GM23248 (cell line): ENCODE data around the gene ADISSP. TPM values are rescaled to one million over a fixed set of nuclear protein-coding genes. Genes with fewer than 3 reads are reported as not detected.

Source experiments
- DNase-seq: peaks from one replicate; pipeline ENCODE4 v3.0.0-alpha.2; 2015
- H2AFZ ChIP-seq: fragments of 200-600 bp; sonication (generic); 2 replicates; pipeline ENCODE4 v1.6.1; 2016; ENCODE audit warnings: antibody characterized with exemption
- H3F3A ChIP-seq: fragments of 200-600 bp; sonication (generic); 2 replicates; pipeline ENCODE4 v1.6.1; 2016; ENCODE audit warnings: mild to moderate bottlenecking, antibody characterized with exemption, mixed run types; ENCODE audit not compliant: insufficient read depth
- H3K27ac ChIP-seq: fragments of 200-600 bp; sonication (generic); 2 replicates; pipeline ENCODE4 v1.5.1; 2016; ENCODE audit warnings: mild to moderate bottlenecking
- H3K27me3 ChIP-seq: fragments of 200-600 bp; sonication (generic); replicated peaks from 2 replicates; pipeline ENCODE4 v1.6.1; 2016; ENCODE audit warnings: mild to moderate bottlenecking; ENCODE audit not compliant: insufficient read depth
- H3K36me3 ChIP-seq: fragments of 200-600 bp; sonication (generic); 2 replicates; pipeline ENCODE4 v1.6.1; 2016; ENCODE audit warnings: low read depth, mild to moderate bottlenecking
- H3K4me1 ChIP-seq: fragments of 200-600 bp; sonication (generic); 2 replicates; pipeline ENCODE4 v1.6.1; 2016; ENCODE audit warnings: mild to moderate bottlenecking; ENCODE audit not compliant: insufficient read depth
- H3K4me2 ChIP-seq: fragments of 200-600 bp; sonication (generic); one replicate; pipeline ENCODE4 v1.6.1; 2016; ENCODE audit warnings: mild to moderate bottlenecking; ENCODE audit not compliant: unreplicated experiment
- H3K4me3 ChIP-seq: fragments of 200-600 bp; sonication (generic); 2 replicates; pipeline ENCODE4 v1.5.1; 2016; ENCODE audit warnings: mild to moderate bottlenecking
- H3K79me2 ChIP-seq: fragments of 200-600 bp; sonication (generic); 2 replicates; pipeline ENCODE4 v1.6.1; 2016; ENCODE audit warnings: mild to moderate bottlenecking; ENCODE audit not compliant: insufficient read depth
- H3K9ac ChIP-seq: fragments of 200-600 bp; sonication (generic); 2 replicates; pipeline ENCODE4 v1.6.1; 2016; ENCODE audit warnings: mild to moderate bottlenecking
- H3K9me2 ChIP-seq: fragments of 200-600 bp; sonication (generic); 2 replicates; pipeline ENCODE4 v1.6.1; 2016; ENCODE audit warnings: mixed run types, mild to moderate bottlenecking, moderate library complexity; ENCODE audit not compliant: insufficient read depth
- H3K9me3 ChIP-seq: fragments of 200-600 bp; sonication (generic); one replicate; pipeline ENCODE4 v1.6.1; 2017; ENCODE audit warnings: low read depth
- H4K20me1 ChIP-seq: fragments of 200-600 bp; sonication (generic); 2 replicates; pipeline ENCODE4 v1.6.0; 2016; ENCODE audit not compliant: insufficient read depth
- EZH2 ChIP-seq: fragments of 200-600 bp; sonication (generic); IDR thresholded peaks from 2 replicates; pipeline ENCODE4 v1.6.1; 2018; ENCODE audit warnings: antibody characterized with exemption, mild to moderate bottlenecking; ENCODE audit not compliant: insufficient read depth, poor library complexity, severe bottlenecking
- EZH2phosphoT487 ChIP-seq: fragments of 200-600 bp; sonication (generic); IDR thresholded peaks from 2 replicates; pipeline ENCODE4 v1.6.1; 2018; ENCODE audit warnings: antibody characterized with exemption, moderate library complexity, mild to moderate bottlenecking, low read depth; ENCODE audit not compliant: insufficient read depth
- WGBS, 2 experiments: methylation state at CpG; one replicate each; pipeline ENCODE4 v1.1.6; 2015 to 2017; ENCODE audit warnings: low lambda C conversion rate in 2 of 2, low coverage in 1 of 2; ENCODE audit errors: missing lambda C conversion rate in 2 of 2; 5-methylcytosine and 5-hydroxymethylcytosine counted together
- in situ Hi-C: fragments of 300-500 bp; cut with MboI; formaldehyde crosslinking; loops from 2 replicates; pipeline ENCODE4 v1.15.0; 2020
- polyA plus RNA-seq: library from polyadenylated mRNA; unstranded; fragments of >200 nt; fragmentation: Nextera tagmentation; extraction: Ambion mirVana; gene quantifications from 2 replicates; pipeline ENCODE4 v1.2.1, GENCODE V29; 2016
- total RNA-seq: library from RNA; depleted of rRNA; stranded (reverse); fragments of >200 nt; shearing (Covaris generic); gene quantifications from 2 replicates; pipeline ENCODE4 v1.2.3, GENCODE V29; 2014

Gene ADISSP
- total and polyA plus RNA-seq, 2 experiments from 2014 or later = 44.9 to 65.4 TPM

DNA sequence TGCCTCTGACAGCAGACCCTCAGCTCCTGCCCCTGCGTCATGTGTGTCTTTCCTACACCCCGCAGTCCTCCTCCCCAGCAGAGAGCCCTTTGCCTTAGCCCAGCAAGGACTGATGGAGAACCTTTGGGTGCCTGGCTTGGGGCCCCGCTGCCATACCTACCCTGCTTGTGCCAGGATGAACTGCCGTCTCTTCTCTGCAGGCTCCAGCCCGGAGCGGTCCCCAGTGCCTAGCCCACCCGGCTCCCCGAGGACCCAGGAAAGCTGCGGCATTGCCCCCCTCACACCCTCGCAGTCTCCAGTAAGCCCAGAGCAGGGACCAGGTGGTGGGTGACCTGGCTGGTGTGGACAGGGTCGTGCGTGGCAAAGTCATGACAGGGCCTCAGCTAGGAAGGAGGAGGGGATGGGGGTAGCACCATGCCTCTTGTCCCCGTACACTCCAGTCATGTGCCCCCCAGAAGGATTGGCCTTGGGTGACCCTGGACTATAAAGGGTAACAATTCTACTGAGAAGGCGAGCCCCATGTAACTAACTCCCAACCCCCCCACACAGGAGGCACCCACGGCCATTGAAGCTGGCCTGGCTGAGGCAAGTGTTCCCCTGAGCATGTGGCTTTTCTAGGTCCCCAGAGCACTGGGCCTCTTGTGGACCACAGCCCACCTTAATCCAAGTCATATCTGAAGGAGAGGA, 26.8 kb downstream of the ADISSP start:
- H3K4me3 ChIP-seq = no peak overlapping the region
- WGBS, 2 experiments = 80 to 85% methylated on average over 15 of the region's 15 CpGs
- H3K9me2 ChIP-seq = no peaks in the 10 kb centered on the region
- H3K36me3 ChIP-seq = no peaks in the 10 kb centered on the region
- H3K27me3 ChIP-seq = no peaks in the 10 kb centered on the region
- DNase-seq = no peak
- no peak overlapping the region for H3K9ac ChIP-seq
- H3K79me2 ChIP-seq = no peaks in the 10 kb centered on the region
- no peak overlapping the region for H3K4me2 ChIP-seq
- no peaks in the 10 kb centered on the region for H3K4me1 ChIP-seq
- H3K9me3 ChIP-seq = no peaks in the 10 kb centered on the region
- H3K27ac ChIP-seq = no peak overlapping the region
- no peaks in the 10 kb centered on the region for H4K20me1 ChIP-seq
- in situ Hi-C loops = no loop called here
- H3F3A ChIP-seq = no peaks in the 10 kb centered on the region
- no peak for TF ChIP-seq EZH2
- no peak overlapping the region for H2AFZ ChIP-seq

DNA sequence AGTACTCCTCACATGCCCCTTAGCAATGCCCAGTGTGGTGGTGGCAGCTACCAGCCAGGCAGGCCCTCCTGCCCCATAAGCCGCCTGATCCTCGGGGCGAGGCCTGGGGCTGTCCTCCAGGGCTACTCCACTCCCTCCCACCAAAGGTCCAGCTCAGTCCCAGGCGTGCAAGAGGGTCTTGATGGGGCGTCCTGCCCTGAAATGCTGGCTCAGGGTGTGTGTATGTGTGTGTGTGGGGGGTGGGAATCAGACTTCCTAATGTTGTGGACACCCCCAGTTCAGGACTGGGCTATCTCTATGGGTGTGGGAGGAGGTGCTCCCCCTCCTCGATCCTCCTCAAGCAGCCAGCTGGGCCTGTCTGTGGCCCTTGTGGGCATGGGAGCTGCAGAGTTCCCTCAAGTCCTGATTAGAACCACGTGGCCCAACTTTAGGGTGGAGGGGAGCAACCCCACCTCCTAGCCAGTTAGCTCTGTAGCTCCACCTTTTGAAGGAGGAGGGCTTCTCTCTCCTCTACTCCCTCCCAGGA, 27.6 kb downstream of the ADISSP start:
- no peak overlapping the region for H3K4me2 ChIP-seq
- DNase-seq = no peak
- H3K79me2 ChIP-seq = no peaks in the 10 kb centered on the region
- no peaks in the 10 kb centered on the region for H3K36me3 ChIP-seq
- no peak overlapping the region for H3K27ac ChIP-seq
- TF ChIP-seq EZH2 (no peak), EZH2phosphoT487 (no peak)
- H3K4me1 ChIP-seq = no peaks in the 10 kb centered on the region
- H3K4me3 ChIP-seq = no peak overlapping the region
- no peaks in the 10 kb centered on the region for H3K9me2 ChIP-seq
- H3K9ac ChIP-seq = no peak overlapping the region
- H3K9me3 ChIP-seq = no peaks in the 10 kb centered on the region
- in situ Hi-C loops = no loop called here
- no peaks in the 10 kb centered on the region for H3K27me3 ChIP-seq
- no peaks in the 10 kb centered on the region for H4K20me1 ChIP-seq
- 57 to 58% methylated on average over 7 of the region's 7 CpGs for WGBS, 2 experiments
- no peaks in the 10 kb centered on the region for H3F3A ChIP-seq
- H2AFZ ChIP-seq = no peak overlapping the region

DNA sequence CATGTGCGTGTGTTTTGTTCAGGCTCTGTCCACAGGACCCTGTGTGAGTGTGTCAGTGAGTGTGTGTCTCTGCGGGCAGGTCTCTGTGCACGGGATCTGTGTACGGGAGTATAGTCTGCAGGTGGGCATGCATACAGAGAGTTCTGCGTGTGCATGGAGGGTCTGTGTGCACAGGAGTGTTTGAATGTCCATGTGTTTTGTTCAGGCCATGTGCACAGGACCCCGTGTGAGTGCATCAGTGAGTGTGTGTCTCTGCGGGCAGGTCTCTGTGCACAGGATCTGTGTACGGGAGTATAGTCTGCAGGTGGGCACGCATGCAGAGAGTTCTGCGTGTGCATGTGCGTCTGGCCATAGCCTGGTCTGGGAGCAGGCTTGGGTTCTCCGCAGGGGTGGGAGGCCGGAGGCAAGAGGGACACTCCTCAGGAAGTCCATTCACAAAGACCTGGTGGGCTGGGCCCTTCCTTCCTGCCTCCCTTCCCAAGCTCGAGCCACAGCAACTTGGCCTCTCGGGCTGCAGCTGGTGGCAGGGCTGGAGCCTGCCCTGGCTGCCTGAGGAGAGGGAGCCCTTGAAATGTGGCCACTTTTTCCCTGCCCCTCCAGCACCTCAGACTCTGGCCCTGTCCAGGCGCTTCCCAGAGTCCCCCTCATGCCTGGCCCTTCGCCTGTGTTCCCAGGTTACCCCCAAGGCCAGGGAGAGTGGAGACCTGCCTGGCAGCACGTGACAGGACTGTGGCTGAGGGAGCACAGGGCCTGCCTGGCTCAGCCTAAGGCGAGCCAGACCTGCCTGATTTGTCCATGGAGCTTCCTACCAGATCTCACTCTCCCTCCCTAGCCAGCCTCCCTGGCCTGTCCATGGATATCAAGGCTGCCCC, 28.3 kb downstream of the ADISSP start:
- in situ Hi-C loops = no loop called here
- no peak overlapping the region for H3K4me2 ChIP-seq
- no peaks in the 10 kb centered on the region for H3K9me3 ChIP-seq
- no peaks in the 10 kb centered on the region for H3K27me3 ChIP-seq
- H2AFZ ChIP-seq = no peak overlapping the region
- no peaks in the 10 kb centered on the region for H3K4me1 ChIP-seq
- no peaks in the 10 kb centered on the region for H4K20me1 ChIP-seq
- H3K79me2 ChIP-seq = no peaks in the 10 kb centered on the region
- DNase-seq = no peak
- no peak overlapping the region for H3K27ac ChIP-seq
- WGBS, 2 experiments = 77 to 81% methylated on average over 19 of the region's 19 CpGs
- no peaks in the 10 kb centered on the region for H3K36me3 ChIP-seq
- no peak for TF ChIP-seq EZH2phosphoT487
- TF ChIP-seq EZH2 = no peak
- no peaks in the 10 kb centered on the region for H3F3A ChIP-seq
- no peak overlapping the region for H3K9ac ChIP-seq
- no peaks in the 10 kb centered on the region for H3K9me2 ChIP-seq
- H3K4me3 ChIP-seq = no peak overlapping the region

DNA sequence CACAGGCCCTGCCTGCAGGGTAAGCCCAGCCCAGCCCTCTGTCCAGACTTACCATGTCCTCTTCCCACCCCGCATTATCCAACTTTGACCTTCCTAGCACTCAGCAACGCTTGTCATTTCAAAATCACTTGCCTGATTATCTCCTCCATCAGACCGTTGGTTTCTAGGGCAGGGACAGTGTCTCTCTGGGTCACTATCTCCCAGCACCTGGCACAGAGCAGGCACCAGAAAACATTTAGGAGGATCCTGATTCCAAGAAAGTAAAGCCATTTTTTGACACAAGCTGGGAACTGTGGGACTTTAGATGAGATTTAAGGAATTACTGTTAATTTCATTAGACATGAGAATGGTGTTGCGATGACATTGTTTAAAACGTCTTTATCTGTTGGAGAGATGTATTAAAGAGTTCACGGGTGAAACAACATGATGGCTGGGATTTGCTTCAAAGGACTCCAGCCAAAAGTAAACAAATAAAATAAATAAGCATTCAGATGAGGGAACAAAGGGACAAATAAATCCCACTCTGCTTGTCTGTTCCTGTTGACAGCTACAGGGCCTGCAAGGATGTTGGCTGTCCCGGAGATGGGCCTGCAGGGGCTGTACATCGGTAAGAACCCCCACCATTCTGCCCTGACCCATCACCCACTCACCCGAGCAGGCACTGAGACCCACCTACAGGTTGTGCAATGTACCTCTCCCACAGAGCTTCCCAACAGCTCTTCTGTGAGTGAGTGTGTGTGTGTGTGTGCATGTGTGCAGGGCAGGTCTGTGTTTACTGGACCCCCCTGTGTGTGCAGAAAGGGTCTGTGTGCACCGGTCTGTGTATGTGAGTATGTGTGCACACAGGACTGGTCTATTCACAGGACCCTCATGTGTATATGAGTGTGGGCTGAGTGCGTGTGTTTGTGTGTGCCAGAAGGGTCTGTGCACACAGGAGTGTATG, 29.2 kb downstream of the ADISSP start:
- Histone ChIP-seq H3K27ac (no peak overlapping the region), H3K4me1 (no peaks in the 10 kb centered on the region), H3K27me3 (peaks cover 3% of the 10 kb centered on the region; the same call in 1 of the 2 replicates), H3K9me3 (no peaks in the 10 kb centered on the region), H3K79me2 (no peaks in the 10 kb centered on the region), H3K36me3 (no peaks in the 10 kb centered on the region), H2AFZ (no peak overlapping the region), H3K9ac (no peak overlapping the region), H3F3A (no peaks in the 10 kb centered on the region), H4K20me1 (no peaks in the 10 kb centered on the region), H3K9me2 (no peaks in the 10 kb centered on the region), H3K4me3 (no peak overlapping the region), H3K4me2 (no peak overlapping the region)
- no peak for DNase-seq
- in situ Hi-C loops = no loop called here
- WGBS, 2 experiments = 65 to 69% methylated on average over 11 of the region's 11 CpGs
- TF ChIP-seq EZH2 (no peak), EZH2phosphoT487 (no peak)
